Endothelial cell of umbilical vein (primary cell): ENCODE data around the gene OPTC.

Experiments used
- EZH2 ChIP-seq: IDR thresholded peaks from 2 replicates; pipeline ENCODE4 v1.6.1; 2012; ENCODE audit warnings: borderline replicate concordance, low read depth, mild to moderate bottlenecking, moderate library complexity, low read length, inconsistent platforms; ENCODE audit not compliant: severe bottlenecking
- JUN ChIP-seq: IDR thresholded peaks from 2 replicates; pipeline ENCODE4 v1.6.1; 2011; ENCODE audit warnings: borderline replicate concordance, low read depth; ENCODE audit not compliant: insufficient read length, insufficient read depth
- POLR2AphosphoS5 ChIP-seq: IDR thresholded peaks from 2 replicates; pipeline ENCODE4 v1.6.1; 2012; ENCODE audit warnings: low read depth, mild to moderate bottlenecking, control low read depth, low read length, moderate library complexity; ENCODE audit not compliant: insufficient read depth
- TF ChIP-seq, protein P1 (sequence below), 2 donors: IDR thresholded peaks; 1 replicate in 1 of 2; 2 replicates in 1 of 2; pipeline ENCODE4 v1.5.1; 2011; ENCODE audit warnings: low read length in 2 of 2, mild to moderate bottlenecking in 2 of 2, moderate library complexity in 2 of 2, control low read depth in 1 of 2, inconsistent platforms in 1 of 2, low read depth in 1 of 2; ENCODE audit not compliant: insufficient read depth in 1 of 2; ENCODE audit errors: extremely low read depth in 1 of 2

DNA sequence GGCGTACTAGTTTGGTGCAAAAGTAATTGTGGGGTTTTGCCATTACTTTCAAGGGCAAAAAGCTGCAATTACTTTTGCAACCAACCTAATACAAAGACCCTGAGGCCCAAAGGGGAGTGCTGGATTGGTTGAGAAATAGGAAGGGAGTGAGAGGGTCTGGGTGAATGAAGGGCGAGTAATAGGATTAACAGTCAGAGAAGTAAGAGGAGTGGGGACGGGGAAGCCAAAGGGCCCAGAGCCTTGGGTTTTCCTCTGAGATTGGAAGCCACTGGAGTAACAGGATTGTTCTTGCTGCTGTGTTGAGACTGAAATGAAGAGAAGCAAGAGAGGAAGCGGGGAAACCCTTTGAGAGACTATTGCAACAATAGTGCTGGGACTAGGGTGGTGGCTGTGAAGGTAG lies 37.4 kb upstream of the OPTC start:
- TF ChIP-seq JUN (no peak), EZH2 (no peak), POLR2AphosphoS5 (no peak)
- TF ChIP-seq, protein P1, sequence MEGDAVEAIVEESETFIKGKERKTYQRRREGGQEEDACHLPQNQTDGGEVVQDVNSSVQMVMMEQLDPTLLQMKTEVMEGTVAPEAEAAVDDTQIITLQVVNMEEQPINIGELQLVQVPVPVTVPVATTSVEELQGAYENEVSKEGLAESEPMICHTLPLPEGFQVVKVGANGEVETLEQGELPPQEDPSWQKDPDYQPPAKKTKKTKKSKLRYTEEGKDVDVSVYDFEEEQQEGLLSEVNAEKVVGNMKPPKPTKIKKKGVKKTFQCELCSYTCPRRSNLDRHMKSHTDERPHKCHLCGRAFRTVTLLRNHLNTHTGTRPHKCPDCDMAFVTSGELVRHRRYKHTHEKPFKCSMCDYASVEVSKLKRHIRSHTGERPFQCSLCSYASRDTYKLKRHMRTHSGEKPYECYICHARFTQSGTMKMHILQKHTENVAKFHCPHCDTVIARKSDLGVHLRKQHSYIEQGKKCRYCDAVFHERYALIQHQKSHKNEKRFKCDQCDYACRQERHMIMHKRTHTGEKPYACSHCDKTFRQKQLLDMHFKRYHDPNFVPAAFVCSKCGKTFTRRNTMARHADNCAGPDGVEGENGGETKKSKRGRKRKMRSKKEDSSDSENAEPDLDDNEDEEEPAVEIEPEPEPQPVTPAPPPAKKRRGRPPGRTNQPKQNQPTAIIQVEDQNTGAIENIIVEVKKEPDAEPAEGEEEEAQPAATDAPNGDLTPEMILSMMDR (IDR thresholded peaks at IDR 0.05; ENCODE audit: extremely low read depth in 1 of 2, insufficient read depth in 1 of 2, low read depth in 1 of 2, low read length in 2 of 2), result no peak
